PC-3 (cell line): ENCODE data around the gene ESCO1. TPM values are rescaled to one million over a fixed set of nuclear protein-coding genes. Genes with fewer than 3 reads are reported as not detected.
"Not testable (repeated sequence)": the region's sequence is repeated elsewhere in the genome, so short reads cannot be mapped to it uniquely, and the experiment has no call there.

ENCODE experiments used
- ATAC-seq: fragments of 200-7000 bp; cut with Tn5 transposase; 2 replicates; pipeline ENCODE4 v1.9.1; 2020; ENCODE audit warnings: mild to moderate bottlenecking, moderate library complexity
- BruUV-seq: library from RNA; stranded (reverse); fragments of 400-500 nt; replicated peaks from 2 replicates; lab custom pipeline; 2021; lab: Mats Ljungman, UMichigan
- CTCF ChIA-PET: fragments of 300-600 bp; sonication (Branson Sonifier 250); formaldehyde crosslinking; loops from one replicate; lab custom pipeline; 2022; ENCODE audit warnings: antibody characterized with exemption; lab: Charles Lee
- POLR2A ChIA-PET: fragments of 300-600 bp; sonication (Branson Sonifier 250); formaldehyde crosslinking; loops from one replicate; lab custom pipeline; 2022; ENCODE audit warnings: antibody characterized with exemption; ENCODE audit not compliant: unreplicated experiment; lab: Charles Lee
- DNase-seq: peaks from one replicate; pipeline ENCODE4 v3.0.0-alpha.2; 2015
- H2AFZ ChIP-seq: fragments of 300-600 bp; sonication (generic); 2 replicates; pipeline ENCODE4 v1.6.0; 2016; ENCODE audit warnings: antibody characterized with exemption, low read length
- H3F3A ChIP-seq: fragments of 300-600 bp; sonication (generic); one replicate; pipeline ENCODE4 v1.6.0; 2017; ENCODE audit warnings: antibody characterized with exemption, low read length, control low read depth, mild to moderate bottlenecking; ENCODE audit not compliant: unreplicated experiment
- H3K27ac ChIP-seq: fragments of 300-600 bp; sonication (generic); 2 replicates; pipeline ENCODE4 v1.5.1; 2016; ENCODE audit warnings: mild to moderate bottlenecking, low read length
- H3K27me3 ChIP-seq: fragments of 300-600 bp; sonication (generic); 2 replicates; pipeline ENCODE4 v1.6.1; 2016; ENCODE audit warnings: low read length, mixed read lengths
- H3K36me3 ChIP-seq: fragments of 300-600 bp; sonication (generic); 2 replicates; pipeline ENCODE4 v1.6.1; 2016; ENCODE audit warnings: low read depth, mixed run types, low read length, mixed read lengths
- H3K4me1 ChIP-seq: fragments of 300-600 bp; sonication (generic); 2 replicates; pipeline ENCODE4 v1.5.1; 2016; ENCODE audit warnings: low read length; ENCODE audit not compliant: insufficient read depth
- H3K4me2 ChIP-seq: fragments of 300-600 bp; sonication (generic); 2 replicates; pipeline ENCODE4 v1.6.0; 2016; ENCODE audit warnings: low read length
- H3K4me3 ChIP-seq: fragments of 300-600 bp; sonication (generic); 2 replicates; pipeline ENCODE4 v1.5.1; 2016; ENCODE audit warnings: mild to moderate bottlenecking, low read length, mixed read lengths
- H3K79me2 ChIP-seq: fragments of 300-600 bp; sonication (generic); 2 replicates; pipeline ENCODE4 v1.6.1; 2017; ENCODE audit warnings: low read length, mixed read lengths
- H3K9ac ChIP-seq: fragments of 300-600 bp; sonication (generic); 2 replicates; pipeline ENCODE4 v1.6.0; 2016; ENCODE audit warnings: mild to moderate bottlenecking, low read length
- H3K9me2 ChIP-seq: fragments of 300-600 bp; sonication (generic); replicated peaks from 2 replicates; pipeline ENCODE4 v1.6.1; 2016; ENCODE audit warnings: mixed run types, low read length, mixed read lengths
- H3K9me3 ChIP-seq: fragments of 300-600 bp; sonication (generic); 2 replicates; pipeline ENCODE4 v1.6.1; 2016; ENCODE audit warnings: low read length, mixed read lengths
- H4K20me1 ChIP-seq: fragments of 300-600 bp; sonication (generic); 2 replicates; pipeline ENCODE4 v1.6.1; 2016; ENCODE audit warnings: low read length, mixed read lengths
- EZH2 ChIP-seq: fragments of 300-600 bp; sonication (generic); IDR thresholded peaks from one replicate; pipeline ENCODE4 v1.6.1; 2017; ENCODE audit warnings: antibody characterized with exemption, mild to moderate bottlenecking, low read length; ENCODE audit not compliant: unreplicated experiment
- EZH2phosphoT487 ChIP-seq: fragments of 300-600 bp; sonication (generic); IDR thresholded peaks from 2 replicates; pipeline ENCODE4 v1.6.1; 2018; ENCODE audit warnings: mild to moderate bottlenecking, antibody characterized with exemption, low read length, borderline replicate concordance
- intact Hi-C: fragments of 100-400 bp; cut with micrococcal nuclease; formaldehyde crosslinking; loops from 2 replicates; pipeline ENCODE4 v1.9.0; 2023
- total RNA-seq: library from RNA; depleted of rRNA; stranded (reverse); fragments of >200 nt; gene quantifications from 2 replicates; pipeline ENCODE4 v1.2.3, GENCODE V29; 2014
- TF ChIP-seq, protein P1 (sequence below): fragments of 300-600 bp; sonication (generic); conservative IDR thresholded peaks from 2 replicates; pipeline ENCODE4 v1.5.1; 2017; ENCODE audit warnings: antibody characterized with exemption, low read depth, mild to moderate bottlenecking, low read length

ESCO1 gene
- total RNA-seq, 1 experiment from 2014 or later = 17.0 TPM

DNA sequence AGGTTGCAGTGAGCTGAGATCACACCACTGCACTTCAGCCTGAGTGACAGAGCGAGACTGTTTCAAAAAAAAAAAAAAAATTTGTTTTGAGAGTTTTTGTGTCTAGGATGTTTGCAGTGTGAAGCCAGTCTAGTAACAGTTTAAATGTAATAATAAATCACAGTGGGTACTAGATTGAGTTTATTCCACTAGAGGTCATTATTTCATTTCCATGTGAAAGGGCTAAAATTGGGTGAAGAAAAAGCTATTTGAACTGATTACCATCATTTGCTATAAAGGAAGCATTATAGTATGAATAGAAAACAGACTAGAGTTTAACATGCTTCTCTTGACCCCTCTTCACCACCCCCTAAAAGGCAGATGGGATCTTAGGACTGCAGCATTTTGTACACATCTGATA, 31.9 kb upstream of the ESCO1 start:
- Histone ChIP-seq H3K9me2 (no peaks in the 10 kb centered on the region), H4K20me1 (no peaks in the 10 kb centered on the region), H3K4me3 (no peak overlapping the region), H3K27me3 (no peaks in the 10 kb centered on the region), H2AFZ (no peak overlapping the region), H3K9ac (no peak overlapping the region), H3K27ac (no peak overlapping the region), H3K36me3 (peaks cover 47% of the 10 kb centered on the region; the same call in 1 of the 2 replicates), H3F3A (no peaks in the 10 kb centered on the region), H3K4me1 (peaks cover 12% of the 10 kb centered on the region), H3K79me2 (peaks cover 8% of the 10 kb centered on the region; the same call in 1 of the 2 replicates), H3K4me2 (no peak overlapping the region), H3K9me3 (no peaks in the 10 kb centered on the region)
- ATAC-seq = peak; percentile 45
- BruUV-seq = no TSS peak
- POLR2A ChIA-PET = interaction anchor here (0.5 to 0.7 kb wide), 3 partner anchors 32 to 112 kb away, joined by 4 to 14 read pairs (median 7); partner anchors contain the start of gene ESCO1
- CTCF ChIA-PET = interaction anchor here (0.6 to 1.0 kb wide), 2 partner anchors 108 to 218 kb away, joined by 3 read pairs; partner anchors contain the start of gene MIB1
- DNase-seq = peak; percentile 20
- no peak for TF ChIP-seq EZH2phosphoT487
- TF ChIP-seq, protein P1, sequence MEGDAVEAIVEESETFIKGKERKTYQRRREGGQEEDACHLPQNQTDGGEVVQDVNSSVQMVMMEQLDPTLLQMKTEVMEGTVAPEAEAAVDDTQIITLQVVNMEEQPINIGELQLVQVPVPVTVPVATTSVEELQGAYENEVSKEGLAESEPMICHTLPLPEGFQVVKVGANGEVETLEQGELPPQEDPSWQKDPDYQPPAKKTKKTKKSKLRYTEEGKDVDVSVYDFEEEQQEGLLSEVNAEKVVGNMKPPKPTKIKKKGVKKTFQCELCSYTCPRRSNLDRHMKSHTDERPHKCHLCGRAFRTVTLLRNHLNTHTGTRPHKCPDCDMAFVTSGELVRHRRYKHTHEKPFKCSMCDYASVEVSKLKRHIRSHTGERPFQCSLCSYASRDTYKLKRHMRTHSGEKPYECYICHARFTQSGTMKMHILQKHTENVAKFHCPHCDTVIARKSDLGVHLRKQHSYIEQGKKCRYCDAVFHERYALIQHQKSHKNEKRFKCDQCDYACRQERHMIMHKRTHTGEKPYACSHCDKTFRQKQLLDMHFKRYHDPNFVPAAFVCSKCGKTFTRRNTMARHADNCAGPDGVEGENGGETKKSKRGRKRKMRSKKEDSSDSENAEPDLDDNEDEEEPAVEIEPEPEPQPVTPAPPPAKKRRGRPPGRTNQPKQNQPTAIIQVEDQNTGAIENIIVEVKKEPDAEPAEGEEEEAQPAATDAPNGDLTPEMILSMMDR = peak; percentile 47; the same call in 1 of the 2 replicates
- intact Hi-C loops = loop anchor here (2.0 kb wide), 1 partner anchor 218 kb away; no protein-coding TSS in a partner anchor

- H3K27ac ChIP-seq = no peak overlapping the region
- no peaks in the 10 kb centered on the region for H3F3A ChIP-seq
- no peak overlapping the region for H3K4me3 ChIP-seq
- no TSS peak for BruUV-seq
- DNase-seq (no peak), ATAC-seq (no peak)
- TF ChIP-seq EZH2phosphoT487 = no peak
- TF ChIP-seq, protein P1 = no peak
- no peak for TF ChIP-seq EZH2
- no peak overlapping the region for H2AFZ ChIP-seq
- H3K79me2 ChIP-seq = peaks cover 31% of the 10 kb centered on the region
- ChIA-PET CTCF (no interaction called here), POLR2A (no interaction called here)
- peaks cover 58% of the 10 kb centered on the region for H3K36me3 ChIP-seq
- no peaks in the 10 kb centered on the region for H3K4me1 ChIP-seq
- no peak overlapping the region for H3K4me2 ChIP-seq
- no peaks in the 10 kb centered on the region for H3K27me3 ChIP-seq
- no peak overlapping the region for H3K9ac ChIP-seq
- no peaks in the 10 kb centered on the region for H3K9me3 ChIP-seq
- intact Hi-C loops = no loop called here
- H4K20me1 ChIP-seq = 0 out of 2 replicates have a peak, but pooled peaks cover 3% of the 10 kb centered on the region
- no peaks in the 10 kb centered on the region for H3K9me2 ChIP-seq
These were observed 28.8 kb upstream of the ESCO1 start for GRCh38 chr18:21629089-21629832.

- BruUV-seq, H3K27ac ChIP-seq, intact Hi-C loops, ATAC-seq, H3K27me3 ChIP-seq, H3K4me2 ChIP-seq, H3F3A ChIP-seq, H3K9me2 ChIP-seq, H3K4me3 ChIP-seq, H3K9me3 ChIP-seq, H3K4me1 ChIP-seq, H3K9ac ChIP-seq, DNase-seq, POLR2A ChIA-PET, H2AFZ ChIP-seq, CTCF ChIA-PET: not testable (repeated sequence)
- peaks cover 45% of the 10 kb centered on the region for H4K20me1 ChIP-seq
- peaks cover 91% of the 10 kb centered on the region for H3K79me2 ChIP-seq
- H3K36me3 ChIP-seq = peaks cover 51% of the 10 kb centered on the region
These were observed 21.1 kb upstream of the ESCO1 start for GRCh38 chr18:21621640-21622039.
